GM18861 (cell line): ENCODE results near the gene CASZ1.

Source experiments
- ATAC-seq: cut with Tn5 transposase; IDR thresholded peaks from one replicate; pipeline ENCODE4 v1.9.1; 2021; ENCODE audit not compliant: unreplicated experiment

The CASZ1 gene

GRCh38 chr1:10591010-10591409 is 205.4 kb downstream of the CASZ1 start:
- ATAC-seq = no peak

GRCh38 chr1:10589074-10589473 is 207.4 kb downstream of the CASZ1 start:
- ATAC-seq = no peak

GRCh38 chr1:10588640-10589039 is 207.8 kb downstream of the CASZ1 start:
- ATAC-seq = no peak
